KBM-7 (cell line): ENCODE data around the gene CHRDL2.
"Not testable (repeated sequence)": the region's sequence is repeated elsewhere in the genome, so short reads cannot be mapped to it uniquely, and the experiment has no call there.

ENCODE experiments used
- DNase-seq: peaks from one replicate; pipeline ENCODE4 v3.0.0-alpha.2; 2015
- in situ Hi-C: fragments of 300-500 bp; cut with MboI; formaldehyde crosslinking; loops from 2 replicates; pipeline ENCODE4 v1.14.3; 2020; ENCODE audit warnings: low sequenced_read_pairs, low pct_unique_long_range_greater_than_20kb, mixed read lengths

CHRDL2 gene

DNA sequence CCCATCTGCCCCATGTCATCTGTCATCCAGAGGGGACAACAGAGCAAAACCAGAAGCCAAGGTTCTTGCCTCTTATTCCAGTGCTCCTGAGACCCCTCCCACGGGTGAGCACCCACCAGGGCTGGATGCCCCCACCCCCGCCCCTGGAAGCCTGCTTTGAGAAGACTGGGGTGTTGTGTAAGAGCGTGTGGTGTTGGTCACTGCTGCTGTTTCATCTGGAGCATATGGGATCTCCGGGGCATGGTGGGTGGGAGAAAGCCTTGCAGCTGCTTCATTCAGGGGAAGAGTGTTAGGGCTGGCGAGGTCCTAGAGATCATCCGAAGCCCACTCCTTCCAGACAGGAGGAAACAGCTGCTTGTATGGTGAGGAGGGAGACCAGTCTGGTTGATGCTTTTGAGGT is 54.1 kb downstream of the CHRDL2 start:
- no peak for DNase-seq
- in situ Hi-C loops: no loop called here

DNA sequence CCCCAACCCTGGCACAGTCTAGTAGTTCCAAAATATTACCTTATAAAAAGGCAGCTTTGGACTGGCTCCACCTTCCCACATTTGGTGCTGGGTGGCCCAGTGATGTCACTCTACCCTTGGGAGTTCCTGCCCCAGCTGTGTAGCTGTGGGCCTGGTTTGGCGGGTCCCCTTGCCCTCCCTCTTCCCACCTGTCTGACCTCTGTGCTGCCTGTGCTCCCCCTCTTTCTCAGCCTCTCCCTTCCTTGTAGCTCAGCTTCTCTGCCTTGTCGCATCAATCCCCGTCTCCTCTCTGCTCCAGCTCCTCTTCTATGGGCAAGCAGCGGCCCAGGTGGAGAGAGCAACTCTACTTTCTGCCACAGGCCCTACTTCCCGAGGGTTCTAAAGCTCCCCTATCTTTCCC is 54.6 kb downstream of the CHRDL2 start:
- DNase-seq: no peak
- in situ Hi-C loops: no loop called here

DNA sequence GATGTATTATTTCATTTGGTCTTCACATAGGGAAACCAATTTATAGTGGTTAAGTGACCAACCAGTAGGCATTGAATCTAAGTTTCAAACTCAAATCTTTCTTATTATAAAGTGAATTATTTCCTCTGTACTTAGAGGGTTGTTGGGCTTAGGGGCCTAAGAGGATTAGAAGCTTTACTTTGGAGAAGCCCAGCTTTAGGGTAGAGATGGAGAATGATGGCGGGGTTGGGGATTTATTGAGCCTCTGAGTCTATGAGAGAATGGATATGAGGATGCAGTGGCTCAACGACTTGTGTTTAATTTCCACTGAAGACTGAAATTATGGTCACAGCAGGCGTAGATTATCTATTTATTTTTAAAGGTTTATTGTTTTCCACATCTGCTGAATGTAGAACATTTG is 55.5 kb downstream of the CHRDL2 start:
- DNase-seq: no peak

DNA sequence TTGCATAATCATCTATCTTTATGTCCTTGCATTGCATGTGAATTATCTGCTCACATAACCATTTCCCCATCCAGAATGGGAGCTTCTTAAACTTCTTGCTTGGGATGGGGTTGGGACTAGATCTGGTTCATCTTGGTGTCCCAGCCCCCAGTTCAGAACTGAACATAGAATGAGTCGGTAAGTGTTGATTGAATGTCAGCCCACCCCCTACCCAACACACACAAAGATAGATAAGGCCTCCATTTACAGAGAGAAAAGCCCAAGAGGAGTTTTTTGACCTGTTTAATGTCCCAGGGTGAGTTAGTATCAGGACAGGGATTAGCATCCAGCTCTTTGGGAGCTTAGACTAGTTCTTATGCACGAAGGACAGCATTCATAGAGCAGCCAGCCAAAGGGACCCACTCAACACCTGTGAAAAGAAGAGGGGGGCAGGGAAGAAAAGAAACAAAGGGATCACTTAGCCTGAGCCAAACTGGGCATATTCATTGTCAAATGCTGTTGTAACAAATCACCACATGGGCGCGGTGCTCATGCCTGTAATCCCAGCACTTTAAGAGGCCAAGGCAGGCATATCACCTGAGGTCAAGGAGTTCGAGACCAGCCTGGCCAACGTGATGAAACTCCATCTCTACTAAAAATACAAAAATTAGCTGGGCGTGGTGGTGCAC is 57.4 kb downstream of the CHRDL2 start:
- DNase-seq: no peak
- in situ Hi-C loops: no loop called here

More for the DNA sequence above, 55.5 kb downstream of the CHRDL2 start:
- in situ Hi-C loops: no loop called here

DNA sequence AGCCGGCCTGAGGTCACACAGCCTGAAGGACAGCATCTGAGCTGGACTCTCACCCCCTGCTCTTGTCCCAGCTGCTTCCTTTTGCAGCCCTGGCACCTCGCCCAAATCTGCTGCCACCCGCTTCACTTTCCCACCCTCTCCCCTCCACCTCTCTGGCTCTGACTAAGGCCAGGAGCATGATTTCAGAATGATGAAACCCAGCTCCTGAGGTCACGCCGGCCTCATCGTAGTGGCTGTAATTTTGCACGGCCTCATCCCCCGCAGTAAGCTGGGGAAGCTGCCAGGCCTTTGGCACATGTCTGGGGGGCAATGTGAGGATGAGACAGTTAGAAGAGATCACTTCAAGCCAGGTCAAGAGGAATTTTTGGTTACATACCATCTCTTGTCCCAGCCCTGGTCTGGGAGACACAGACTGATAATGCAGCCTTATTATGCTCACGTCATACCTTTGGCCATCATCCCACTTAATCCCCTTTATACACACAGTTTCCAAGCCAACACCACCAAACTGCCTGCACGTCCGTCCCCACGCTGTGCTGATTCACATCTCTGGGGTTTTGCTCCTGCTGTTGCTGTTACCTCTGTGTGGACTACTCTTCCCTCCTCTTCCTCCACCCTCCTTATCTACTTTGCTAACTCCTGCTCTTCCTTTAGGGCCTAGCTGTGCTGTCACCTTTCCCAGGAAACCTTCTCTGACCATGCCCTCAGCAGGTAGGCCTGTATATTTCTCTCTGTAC is 58.1 kb downstream of the CHRDL2 start:
- no peak for DNase-seq
- in situ Hi-C loops: no loop called here

DNA sequence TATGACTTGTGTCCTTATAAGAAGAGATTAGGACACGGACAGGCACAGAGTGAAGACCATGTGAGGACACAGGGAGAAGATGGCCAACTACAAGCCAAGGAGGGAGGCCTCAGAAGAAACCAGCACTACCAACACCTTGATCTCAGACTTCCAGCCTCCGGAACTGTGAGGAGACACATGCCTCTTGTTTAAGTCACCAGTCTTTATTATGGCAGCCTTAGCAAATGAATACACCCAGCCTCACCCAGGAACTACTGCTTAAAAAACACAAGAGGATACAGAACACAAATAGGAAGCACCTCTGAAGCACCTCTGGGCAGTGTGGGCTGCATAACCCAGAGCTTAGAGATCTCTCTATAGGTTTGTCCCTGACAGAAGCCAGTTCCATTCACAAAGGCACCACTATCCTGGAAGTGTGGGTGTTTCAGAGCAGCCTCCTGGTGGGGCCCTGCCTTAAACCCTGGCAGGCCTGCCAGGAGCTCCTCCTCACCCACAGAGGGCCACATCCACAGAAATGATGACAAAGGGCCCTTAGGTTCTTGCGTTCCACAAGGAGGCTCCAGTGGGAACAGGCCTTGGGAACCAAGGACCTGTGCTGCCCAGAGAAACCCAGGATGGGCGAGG is 58.8 kb downstream of the CHRDL2 start:
- in situ Hi-C loops: no loop called here
- DNase-seq: no peak

DNA sequence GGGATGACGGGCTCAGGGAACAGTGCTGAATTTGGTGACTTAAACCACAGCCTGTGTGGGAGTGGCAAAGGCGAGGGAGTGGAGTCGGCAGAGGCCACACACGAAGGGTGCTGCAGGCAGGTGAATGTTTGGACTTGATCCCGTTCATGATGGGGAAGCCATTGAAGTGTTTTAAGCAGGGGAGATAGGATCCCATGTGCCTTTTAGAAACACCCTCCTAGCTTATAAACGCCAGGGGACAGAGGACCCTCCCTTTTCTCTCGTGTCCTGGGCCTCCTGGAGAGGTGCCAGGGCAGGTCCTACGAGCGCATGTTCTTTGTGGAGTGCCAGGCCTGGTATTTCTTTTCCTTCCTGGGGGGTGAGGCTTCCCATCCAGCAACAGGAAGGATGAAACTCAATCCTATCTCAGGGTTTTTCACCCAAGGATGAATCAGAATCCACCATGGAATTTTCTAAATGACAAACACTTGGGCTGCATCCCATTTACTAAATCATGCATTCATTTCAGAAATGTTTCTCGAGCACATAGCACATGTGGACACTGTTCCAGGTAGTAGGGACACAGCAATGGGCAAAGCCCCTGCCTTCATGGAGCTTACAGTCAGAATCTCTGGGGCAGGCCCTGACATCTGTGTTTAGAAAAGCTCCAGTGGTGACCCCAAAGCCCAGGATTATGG is 59.6 kb downstream of the CHRDL2 start:
- in situ Hi-C loops: no loop called here
- DNase-seq: no peak

DNA sequence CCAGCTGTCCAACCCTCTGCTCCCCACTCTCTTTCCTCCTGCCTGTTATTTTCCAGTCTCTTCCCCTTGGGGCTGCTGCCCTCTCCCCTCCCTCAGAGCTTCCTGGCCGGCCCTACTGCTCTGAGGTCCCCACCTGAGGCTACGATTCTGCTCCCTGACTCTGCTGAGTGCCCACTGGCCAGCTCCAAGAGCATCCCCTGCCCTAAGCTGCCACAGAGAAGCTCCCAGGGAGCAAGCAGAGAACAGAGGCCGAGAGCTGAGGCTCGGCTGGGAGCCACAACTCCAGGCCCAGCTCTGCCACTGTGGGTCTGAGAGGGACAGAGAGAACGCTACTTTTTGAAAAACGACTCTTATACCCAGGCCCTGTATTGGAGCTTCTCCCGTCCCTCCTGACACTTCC is 61.1 kb downstream of the CHRDL2 start:
- no peak for DNase-seq
- in situ Hi-C loops: no loop called here

DNA sequence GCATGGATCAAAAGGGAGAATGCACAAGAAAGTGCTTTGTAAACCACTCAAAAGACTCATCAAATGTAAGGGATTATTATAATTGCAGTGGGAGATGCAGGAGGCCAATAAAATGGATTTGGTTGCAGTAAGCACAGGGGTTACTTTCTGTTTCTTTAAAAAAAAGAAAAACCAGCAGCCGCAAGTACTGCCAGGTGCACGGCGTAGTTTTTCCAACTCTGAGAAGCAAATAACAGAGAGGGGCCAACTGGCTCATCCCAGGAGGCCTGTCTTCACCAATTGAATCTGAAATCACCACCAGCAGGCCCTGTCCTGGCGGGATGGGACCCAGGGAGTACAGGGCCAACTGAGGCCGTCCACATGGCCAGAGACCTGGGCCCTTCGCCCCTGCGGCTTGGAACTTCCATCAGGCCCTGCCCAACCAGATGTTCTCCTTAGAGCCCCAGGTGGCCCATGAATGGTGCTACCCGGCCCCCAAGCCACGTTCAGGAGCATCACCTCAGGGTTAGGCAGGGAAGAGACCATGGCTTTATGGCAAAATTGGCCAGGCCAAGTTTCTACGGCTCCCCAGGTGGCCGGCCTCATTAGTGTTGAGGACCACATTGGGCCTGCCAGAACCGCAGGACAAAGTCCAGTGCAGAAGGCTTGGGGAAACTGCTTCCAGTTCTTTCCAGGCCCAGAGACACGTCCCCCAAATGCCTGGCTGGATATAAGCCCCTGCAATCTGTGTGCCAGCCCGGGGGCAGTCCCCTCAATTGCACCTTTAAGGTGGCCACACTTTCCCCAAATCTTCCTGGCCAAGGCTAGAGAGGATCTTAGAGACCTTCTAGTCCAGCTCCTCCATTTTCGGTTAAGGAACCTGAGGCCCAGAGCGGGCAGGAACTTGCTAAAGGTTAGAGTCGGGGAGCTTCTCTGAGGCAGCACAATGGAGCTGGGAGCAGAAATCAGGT is 61.7 kb downstream of the CHRDL2 start:
- no peak for DNase-seq
- in situ Hi-C loops: no loop called here

DNA sequence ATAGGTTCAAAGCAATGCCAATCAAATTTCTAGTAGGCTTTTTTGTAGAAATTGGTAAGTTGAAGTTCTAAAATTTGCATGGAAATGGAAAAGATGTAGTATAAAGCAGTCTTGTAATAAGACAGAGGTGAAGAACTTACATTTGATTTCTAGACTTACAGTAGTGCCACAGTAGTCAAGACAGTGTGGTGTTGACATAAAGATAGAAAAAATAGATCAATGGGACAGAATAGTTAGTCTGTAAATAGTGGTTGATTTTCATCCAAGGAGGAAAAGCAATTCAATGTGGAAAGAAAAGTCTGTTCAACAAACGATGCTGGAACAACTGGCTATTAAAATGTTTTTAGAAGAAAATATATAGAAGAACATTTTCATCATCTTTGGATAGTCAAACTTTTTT is 67.9 kb downstream of the CHRDL2 start:
- DNase-seq: no peak
- in situ Hi-C loops: no loop called here

DNA sequence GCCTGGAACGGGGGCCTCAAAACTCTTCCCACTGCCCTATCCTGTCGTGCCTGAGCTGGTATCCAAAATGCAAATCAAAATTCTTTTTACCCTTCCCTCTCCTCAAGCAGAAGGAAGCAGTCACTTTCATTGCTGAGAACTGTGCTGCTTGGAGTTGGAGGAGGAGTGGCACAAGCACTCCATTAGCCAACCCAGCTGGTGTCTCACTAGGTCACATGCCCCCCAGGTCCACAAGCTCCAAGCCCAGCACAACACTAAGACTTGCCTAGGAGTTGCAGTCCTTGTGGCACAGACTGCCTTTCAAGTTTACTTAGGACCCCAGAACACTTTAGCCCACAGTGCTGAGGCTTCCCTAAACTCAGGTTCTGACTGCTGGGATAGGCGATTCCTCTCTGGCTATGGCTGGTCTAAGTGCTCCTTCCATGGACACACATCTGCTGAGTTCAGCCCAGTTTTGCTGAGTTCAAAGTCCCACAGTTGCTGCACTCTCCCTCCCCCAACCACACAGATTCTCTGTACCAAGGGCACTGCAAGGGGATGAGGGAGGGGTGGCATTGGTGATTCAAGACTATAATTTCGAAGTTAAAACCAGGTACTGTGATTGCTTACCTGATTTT is 68.6 kb downstream of the CHRDL2 start:
- DNase-seq: no peak
- in situ Hi-C loops: no loop called here

DNA sequence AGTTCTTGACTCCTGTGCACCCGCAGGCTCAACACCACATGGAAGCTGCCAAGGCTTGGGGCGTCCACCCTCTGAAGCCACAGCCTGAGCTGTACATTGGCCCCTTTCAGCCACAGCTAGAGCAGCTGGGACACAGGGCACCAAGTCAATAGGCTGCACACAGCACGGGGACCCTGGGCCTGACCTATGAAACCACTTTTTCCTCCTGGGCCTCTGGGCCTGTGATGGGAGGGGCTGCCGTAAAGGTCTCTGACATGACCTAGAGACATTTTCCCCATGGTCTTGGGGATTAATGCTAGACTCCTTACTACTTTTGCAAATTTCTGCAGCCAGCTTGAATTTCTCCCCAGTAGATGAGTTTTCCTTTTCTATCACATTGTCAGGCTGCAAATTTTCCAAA is 72.1 kb downstream of the CHRDL2 start:
- DNase-seq, in situ Hi-C loops: not testable (repeated sequence)

DNA sequence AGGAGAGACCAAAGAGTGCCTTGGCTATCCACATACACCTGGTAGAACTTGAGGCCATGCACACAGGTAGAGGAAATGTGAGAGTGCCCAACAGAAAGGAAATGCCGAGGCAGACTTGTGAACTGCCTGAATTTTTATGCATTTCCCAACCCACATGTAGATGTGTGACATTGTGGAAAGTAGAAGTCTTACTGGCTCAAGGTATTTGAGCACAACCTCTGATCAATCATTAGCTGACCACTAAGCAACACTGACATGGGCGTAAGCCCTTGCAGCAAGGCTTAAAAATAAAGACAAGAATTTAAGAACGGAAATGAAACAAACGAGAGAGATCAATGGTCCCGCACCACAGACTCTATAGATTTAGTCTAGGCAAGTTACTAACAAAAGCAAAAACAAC is 76.2 kb downstream of the CHRDL2 start:
- DNase-seq: no peak
- in situ Hi-C loops: no loop called here

DNA sequence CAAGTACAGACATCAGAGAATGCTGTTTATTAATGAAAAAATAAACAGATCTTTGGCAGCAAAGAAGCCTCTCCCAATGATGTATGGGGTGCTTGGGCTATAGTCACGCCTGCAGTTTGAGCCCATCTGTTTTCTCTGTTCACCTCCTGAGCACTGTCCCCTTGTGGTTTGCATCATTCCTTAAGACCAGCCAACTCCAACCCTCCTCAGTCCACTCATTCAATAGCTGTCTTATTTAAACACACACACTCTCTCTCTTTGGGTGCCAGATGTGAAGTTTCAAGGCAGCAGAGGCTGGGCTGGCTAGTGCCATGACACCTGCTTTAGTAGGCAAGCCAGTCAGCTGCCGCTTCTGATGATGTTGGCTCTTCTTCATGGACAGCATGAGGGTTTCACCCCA is 80.7 kb downstream of the CHRDL2 start:
- in situ Hi-C loops: no loop called here
- DNase-seq: no peak

DNA sequence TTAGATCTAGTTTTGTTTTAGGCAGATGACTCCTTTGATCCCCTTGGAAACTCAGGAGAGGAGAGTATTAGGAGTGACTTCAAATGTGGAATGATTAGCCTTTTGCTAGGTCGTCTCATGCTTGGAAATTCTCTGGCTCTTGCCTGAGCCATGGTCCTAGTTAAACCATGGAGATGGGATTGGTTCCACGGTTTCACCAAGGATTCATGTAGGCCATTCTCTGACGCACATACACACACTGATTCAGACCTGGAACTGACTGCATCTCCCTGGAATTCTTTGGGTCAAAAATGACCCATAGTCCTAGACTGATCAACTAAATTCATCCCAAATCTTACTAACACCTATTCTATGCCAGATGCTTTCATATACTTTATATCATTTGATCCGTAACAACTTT is 82.3 kb downstream of the CHRDL2 start:
- no peak for DNase-seq
- in situ Hi-C loops: no loop called here

DNA sequence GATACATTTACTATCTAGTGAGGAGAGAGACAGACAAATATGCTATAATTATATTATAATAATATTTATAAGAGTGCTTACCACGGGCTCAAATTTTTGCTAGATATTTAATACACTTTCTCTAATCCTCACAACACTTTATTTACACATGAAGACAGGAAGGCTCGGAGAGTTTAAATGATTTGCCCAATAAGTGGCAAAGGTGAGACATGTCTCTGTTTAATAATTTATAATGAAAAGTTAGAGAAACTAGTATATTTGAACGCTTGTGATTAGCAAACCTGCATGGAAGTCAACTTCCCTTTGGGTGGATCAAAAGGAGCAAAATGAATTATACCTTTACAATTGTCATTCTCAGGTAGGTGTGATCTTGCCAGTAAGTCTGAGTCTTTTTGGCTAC is 83.4 kb downstream of the CHRDL2 start:
- in situ Hi-C loops: no loop called here
- no peak for DNase-seq

DNA sequence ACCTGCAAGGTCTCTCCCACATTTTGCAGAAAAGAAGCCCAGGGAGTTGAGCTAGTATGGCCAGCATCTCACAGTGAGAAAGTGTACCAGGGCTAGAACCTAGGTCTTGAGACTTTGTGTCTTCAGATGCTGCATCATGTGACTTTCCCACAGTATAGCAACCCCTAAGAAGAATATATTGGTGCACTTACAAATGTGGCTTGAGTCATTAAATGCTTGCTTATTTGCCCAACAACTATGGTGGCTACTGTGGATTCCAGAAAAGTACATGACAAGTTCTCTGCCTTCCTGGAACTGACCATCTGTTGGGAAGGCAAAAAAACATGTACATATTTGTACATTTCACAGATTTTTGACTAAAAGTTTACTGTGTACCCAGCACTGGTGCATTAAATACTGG is 83.8 kb downstream of the CHRDL2 start:
- in situ Hi-C loops: no loop called here
- DNase-seq: no peak

DNA sequence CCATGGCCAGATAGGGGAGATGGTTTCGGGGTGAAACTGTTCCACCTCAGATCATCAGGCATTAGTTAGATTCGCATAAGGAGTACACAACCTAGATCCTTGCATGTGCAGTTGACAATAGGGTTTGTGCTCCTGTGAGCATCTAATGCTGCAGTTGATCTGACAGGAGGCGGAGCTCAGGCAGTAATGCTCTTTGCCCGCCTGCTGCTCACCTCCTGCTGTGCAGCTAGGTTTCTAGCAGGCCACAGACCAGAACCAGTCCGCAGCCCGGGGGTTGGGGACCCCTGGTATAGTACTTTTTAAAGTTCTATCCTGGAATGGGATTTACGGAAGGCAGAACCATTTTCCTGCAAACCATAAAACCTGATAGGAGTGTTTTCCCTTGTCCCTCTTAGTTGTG is 84.3 kb downstream of the CHRDL2 start:
- in situ Hi-C loops: no loop called here
- DNase-seq: no peak
